GM12873 (cell line): ENCODE data around the gene BANF2.

Source experiments
- TF ChIP-seq, protein P1 (sequence below): IDR thresholded peaks from 2 replicates; pipeline ENCODE4 v1.5.1; 2012; ENCODE audit warnings: low read depth, mild to moderate bottlenecking, moderate library complexity, low read length, control low read depth; ENCODE audit not compliant: insufficient read depth; ENCODE audit errors: missing control alignments

BANF2 gene

GRCh38 chr20:17750722-17751045, 50.9 kb downstream of the BANF2 start:
- TF ChIP-seq, protein P1, sequence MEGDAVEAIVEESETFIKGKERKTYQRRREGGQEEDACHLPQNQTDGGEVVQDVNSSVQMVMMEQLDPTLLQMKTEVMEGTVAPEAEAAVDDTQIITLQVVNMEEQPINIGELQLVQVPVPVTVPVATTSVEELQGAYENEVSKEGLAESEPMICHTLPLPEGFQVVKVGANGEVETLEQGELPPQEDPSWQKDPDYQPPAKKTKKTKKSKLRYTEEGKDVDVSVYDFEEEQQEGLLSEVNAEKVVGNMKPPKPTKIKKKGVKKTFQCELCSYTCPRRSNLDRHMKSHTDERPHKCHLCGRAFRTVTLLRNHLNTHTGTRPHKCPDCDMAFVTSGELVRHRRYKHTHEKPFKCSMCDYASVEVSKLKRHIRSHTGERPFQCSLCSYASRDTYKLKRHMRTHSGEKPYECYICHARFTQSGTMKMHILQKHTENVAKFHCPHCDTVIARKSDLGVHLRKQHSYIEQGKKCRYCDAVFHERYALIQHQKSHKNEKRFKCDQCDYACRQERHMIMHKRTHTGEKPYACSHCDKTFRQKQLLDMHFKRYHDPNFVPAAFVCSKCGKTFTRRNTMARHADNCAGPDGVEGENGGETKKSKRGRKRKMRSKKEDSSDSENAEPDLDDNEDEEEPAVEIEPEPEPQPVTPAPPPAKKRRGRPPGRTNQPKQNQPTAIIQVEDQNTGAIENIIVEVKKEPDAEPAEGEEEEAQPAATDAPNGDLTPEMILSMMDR: no peak

- TF ChIP-seq, protein P1: no peak
These were observed 51.9 kb downstream of the BANF2 start for GRCh38 chr20:17751640-17752039.

DNA sequence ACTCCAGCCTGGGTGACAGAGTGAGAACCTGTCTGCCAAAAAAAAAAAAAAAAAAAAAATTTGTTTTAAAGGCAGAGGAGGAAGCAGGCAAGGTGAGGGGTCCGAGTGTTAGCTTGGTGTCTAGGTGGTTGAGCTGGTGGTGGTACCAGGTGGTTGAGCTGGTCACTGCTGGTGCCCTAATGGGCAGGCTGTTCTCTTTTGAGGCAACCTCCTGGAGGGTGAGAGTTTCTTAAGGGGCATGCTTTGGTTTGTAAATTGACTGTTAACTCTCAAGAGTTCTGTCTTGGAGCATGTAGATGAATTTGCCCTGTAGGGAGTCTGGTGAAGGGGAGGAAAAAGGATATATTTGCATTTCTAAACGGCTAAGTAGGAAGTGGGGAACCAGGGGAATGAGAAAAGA, 52.7 kb downstream of the BANF2 start:
- TF ChIP-seq, protein P1: no peak

- TF ChIP-seq, protein P1: no peak
These were observed 53.8 kb downstream of the BANF2 start for GRCh38 chr20:17753516-17753915.

- TF ChIP-seq, protein P1: no peak
These were observed 56.8 kb downstream of the BANF2 start for GRCh38 chr20:17756529-17756928.

DNA sequence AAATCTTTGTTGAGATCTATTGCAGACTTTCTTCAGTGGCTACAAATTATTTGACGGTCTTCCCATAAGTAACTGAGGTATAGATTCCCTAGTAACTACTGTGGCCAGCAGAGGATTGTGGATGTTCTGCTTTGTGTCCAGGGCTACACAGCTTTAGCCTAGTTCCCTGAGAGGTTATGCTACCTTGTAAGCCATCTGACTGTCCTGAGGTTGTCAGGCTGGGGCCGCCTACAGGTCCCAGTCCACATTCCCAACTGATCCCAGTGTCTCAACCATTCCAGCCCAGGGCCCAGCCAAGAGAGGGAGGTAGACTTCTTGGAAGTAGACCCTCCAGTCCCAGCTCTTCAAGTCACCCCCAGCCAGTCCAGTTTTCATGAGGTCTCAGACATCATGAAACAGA, 57.7 kb downstream of the BANF2 start:
- TF ChIP-seq, protein P1: no peak

- TF ChIP-seq, protein P1: no peak
These were observed 58.2 kb downstream of the BANF2 start for GRCh38 chr20:17758010-17758409.
